Nephron progenitor cell (in vitro differentiated cells): ENCODE data around the gene P4HB.

Experiments used
- DNase-seq: peaks from one replicate; pipeline ENCODE4 v3.0.0; 2021
- H3K27ac Mint-ChIP-seq: 2 replicates; pipeline ENCODE4 v1.8.0; 2021; ENCODE audit warnings: mild to moderate bottlenecking, moderate library complexity, mixed read lengths
- H3K27me3 Mint-ChIP-seq: 2 replicates; pipeline ENCODE4 v1.8.0; 2021; ENCODE audit warnings: mild to moderate bottlenecking, low read depth, mixed read lengths; ENCODE audit not compliant: poor library complexity
- H3K36me3 Mint-ChIP-seq: 2 replicates; pipeline ENCODE4 v1.8.0; 2021; ENCODE audit warnings: low read depth, mixed read lengths
- H3K4me1 Mint-ChIP-seq: 2 replicates; pipeline ENCODE4 v1.8.0; 2021; ENCODE audit warnings: mixed read lengths
- H3K4me3 Mint-ChIP-seq: 2 replicates; pipeline ENCODE4 v1.8.0; 2021; ENCODE audit warnings: mild to moderate bottlenecking, moderate library complexity, mixed read lengths
- H3K9me3 Mint-ChIP-seq: 2 replicates; pipeline ENCODE4 v1.8.0; 2021; ENCODE audit warnings: mild to moderate bottlenecking, moderate library complexity, mixed read lengths
- TF ChIP-seq, protein P1 (sequence below): fragments of 200-600 bp; sonication (generic); IDR thresholded peaks from 2 replicates; pipeline ENCODE4 v1.5.0; 2021; ENCODE audit warnings: antibody characterized with exemption

Gene P4HB

GRCh38 chr17:81813371-81813684, 47.0 kb downstream of the P4HB start:
- Mint-ChIP-seq H3K4me1 (peaks cover 17% of the 10 kb centered on the region), H3K36me3 (no peaks in the 10 kb centered on the region), H3K4me3 (no peak overlapping the region), H3K27ac (no peak overlapping the region), H3K27me3 (peaks cover 22% of the 10 kb centered on the region), H3K9me3 (no peaks in the 10 kb centered on the region)
- TF ChIP-seq, protein P1, sequence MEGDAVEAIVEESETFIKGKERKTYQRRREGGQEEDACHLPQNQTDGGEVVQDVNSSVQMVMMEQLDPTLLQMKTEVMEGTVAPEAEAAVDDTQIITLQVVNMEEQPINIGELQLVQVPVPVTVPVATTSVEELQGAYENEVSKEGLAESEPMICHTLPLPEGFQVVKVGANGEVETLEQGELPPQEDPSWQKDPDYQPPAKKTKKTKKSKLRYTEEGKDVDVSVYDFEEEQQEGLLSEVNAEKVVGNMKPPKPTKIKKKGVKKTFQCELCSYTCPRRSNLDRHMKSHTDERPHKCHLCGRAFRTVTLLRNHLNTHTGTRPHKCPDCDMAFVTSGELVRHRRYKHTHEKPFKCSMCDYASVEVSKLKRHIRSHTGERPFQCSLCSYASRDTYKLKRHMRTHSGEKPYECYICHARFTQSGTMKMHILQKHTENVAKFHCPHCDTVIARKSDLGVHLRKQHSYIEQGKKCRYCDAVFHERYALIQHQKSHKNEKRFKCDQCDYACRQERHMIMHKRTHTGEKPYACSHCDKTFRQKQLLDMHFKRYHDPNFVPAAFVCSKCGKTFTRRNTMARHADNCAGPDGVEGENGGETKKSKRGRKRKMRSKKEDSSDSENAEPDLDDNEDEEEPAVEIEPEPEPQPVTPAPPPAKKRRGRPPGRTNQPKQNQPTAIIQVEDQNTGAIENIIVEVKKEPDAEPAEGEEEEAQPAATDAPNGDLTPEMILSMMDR = no peak
- DNase-seq = no peak

DNA sequence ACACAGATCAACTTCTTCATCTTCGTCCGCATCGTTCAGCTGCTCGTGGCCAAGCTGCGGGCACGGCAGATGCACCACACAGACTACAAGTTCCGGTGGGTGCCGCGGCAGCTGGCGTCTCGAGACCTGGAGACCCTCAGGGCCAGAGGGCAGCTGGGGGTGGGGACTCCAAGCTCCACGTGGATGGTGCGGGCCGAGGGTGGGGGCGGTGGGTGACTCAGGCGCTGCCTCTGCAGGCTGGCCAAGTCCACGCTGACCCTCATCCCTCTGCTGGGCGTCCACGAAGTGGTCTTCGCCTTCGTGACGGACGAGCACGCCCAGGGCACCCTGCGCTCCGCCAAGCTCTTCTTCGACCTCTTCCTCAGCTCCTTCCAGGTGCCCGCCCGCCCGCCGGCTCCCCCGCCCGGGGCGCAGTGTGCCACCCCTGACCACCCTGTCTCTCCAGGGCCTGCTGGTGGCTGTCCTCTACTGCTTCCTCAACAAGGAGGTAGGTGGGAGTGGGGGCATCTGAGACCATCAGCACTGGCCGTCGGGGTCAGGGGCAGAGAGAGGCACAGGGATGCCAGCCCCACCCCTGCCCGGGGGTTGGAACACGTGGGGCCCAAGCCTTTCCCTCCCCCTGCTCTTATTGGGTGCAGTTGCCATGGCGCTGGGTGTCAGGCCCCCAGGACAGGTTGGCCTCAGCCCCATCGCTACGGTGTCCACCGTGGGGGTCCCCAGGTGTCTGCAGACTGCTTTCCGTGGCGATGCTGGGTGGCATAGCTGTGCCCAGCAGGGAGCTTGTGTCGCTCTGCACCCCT, 47.6 kb downstream of the P4HB start:
- Mint-ChIP-seq H3K27me3 (peaks cover 25% of the 10 kb centered on the region), H3K9me3 (no peaks in the 10 kb centered on the region), H3K27ac (no peak overlapping the region), H3K4me1 (peaks cover 14% of the 10 kb centered on the region), H3K36me3 (no peaks in the 10 kb centered on the region), H3K4me3 (no peak overlapping the region)
- TF ChIP-seq, protein P1 = no peak
- DNase-seq = no peak

DNA sequence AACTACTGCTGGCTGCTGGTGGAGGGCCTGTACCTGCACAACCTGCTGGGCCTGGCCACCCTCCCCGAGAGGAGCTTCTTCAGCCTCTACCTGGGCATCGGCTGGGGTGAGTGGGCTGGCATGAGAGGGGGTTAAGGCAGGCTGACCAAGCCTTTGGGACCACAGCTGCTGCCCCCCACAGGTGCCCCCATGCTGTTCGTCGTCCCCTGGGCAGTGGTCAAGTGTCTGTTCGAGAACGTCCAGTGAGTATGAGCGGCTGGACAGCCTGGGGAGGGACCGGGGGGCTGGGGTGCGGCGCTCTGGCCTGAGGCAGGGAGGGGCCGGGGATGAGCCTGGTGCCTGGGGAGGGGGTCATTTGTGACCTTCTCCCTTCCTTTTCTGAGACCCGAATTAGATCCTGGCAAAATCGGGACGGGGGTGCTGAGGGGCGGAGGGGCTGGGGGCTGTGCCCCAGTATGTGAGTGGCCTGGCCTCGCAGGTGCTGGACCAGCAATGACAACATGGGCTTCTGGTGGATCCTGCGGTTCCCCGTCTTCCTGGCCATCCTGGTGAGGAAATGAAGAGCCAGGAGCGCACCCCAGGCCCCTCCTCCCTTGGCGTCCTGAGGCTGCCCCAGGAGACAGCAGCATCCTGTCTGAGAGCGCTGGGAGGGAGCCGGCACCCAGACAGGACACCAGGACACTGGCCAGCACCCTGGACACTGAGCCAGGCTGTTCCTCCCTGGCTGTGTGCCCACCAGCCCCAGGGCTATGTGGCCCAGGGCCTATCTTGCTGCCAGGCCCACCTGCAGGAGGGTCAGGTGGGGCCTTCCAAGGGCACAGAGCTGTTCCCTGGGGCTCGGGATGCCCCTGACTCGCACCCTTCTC, 48.4 kb downstream of the P4HB start:
- no peaks in the 10 kb centered on the region for H3K36me3 Mint-ChIP-seq
- H3K27me3 Mint-ChIP-seq = peaks cover 32% of the 10 kb centered on the region
- H3K4me3 Mint-ChIP-seq = no peak overlapping the region
- no peaks in the 10 kb centered on the region for H3K9me3 Mint-ChIP-seq
- no peak for DNase-seq
- TF ChIP-seq, protein P1 = no peak
- peaks cover 10% of the 10 kb centered on the region for H3K4me1 Mint-ChIP-seq
- H3K27ac Mint-ChIP-seq = no peak overlapping the region

- H3K9me3 Mint-ChIP-seq = no peaks in the 10 kb centered on the region
- no peak overlapping the region for H3K4me3 Mint-ChIP-seq
- TF ChIP-seq, protein P1 = no peak
- no peak overlapping the region for H3K27ac Mint-ChIP-seq
- peaks cover 10% of the 10 kb centered on the region for H3K4me1 Mint-ChIP-seq
- H3K27me3 Mint-ChIP-seq = peaks cover 33% of the 10 kb centered on the region
- H3K36me3 Mint-ChIP-seq = no peaks in the 10 kb centered on the region
- DNase-seq = no peak
Observed at GRCh38 chr17:81810892-81811704, 49.2 kb downstream of the P4HB start.

DNA sequence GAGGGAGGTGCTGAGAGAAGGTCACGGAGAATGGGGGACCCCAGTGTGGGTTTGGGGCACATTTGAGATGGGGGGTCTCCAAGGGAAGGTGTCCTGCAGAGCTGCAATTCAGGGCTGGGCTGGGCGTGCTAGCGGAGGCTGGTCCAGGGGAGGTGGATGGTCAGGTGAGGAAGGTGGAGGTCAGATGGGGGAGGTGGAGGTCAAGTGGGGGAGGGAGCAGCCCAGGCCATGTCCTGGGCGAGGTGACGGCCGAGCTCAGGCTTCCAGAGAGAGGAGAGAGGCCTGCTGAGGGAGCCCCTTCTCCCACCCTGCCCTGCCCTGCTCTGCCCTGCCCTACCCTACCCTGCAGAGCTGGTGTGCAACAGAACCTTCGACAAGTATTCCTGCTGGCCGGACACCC, 49.9 kb downstream of the P4HB start:
- TF ChIP-seq, protein P1 = no peak
- no peaks in the 10 kb centered on the region for H3K9me3 Mint-ChIP-seq
- no peak for DNase-seq
- H3K4me3 Mint-ChIP-seq = no peak overlapping the region
- peaks cover 10% of the 10 kb centered on the region for H3K4me1 Mint-ChIP-seq
- H3K27ac Mint-ChIP-seq = no peak overlapping the region
- H3K36me3 Mint-ChIP-seq = no peaks in the 10 kb centered on the region
- peaks cover 39% of the 10 kb centered on the region for H3K27me3 Mint-ChIP-seq
